Glutamatergic neuron (in vitro differentiated cells): Measurements from ENCODE around the gene TFDP1. TPM values are rescaled to one million over a fixed set of nuclear protein-coding genes. Genes with fewer than 3 reads are reported as not detected.

ENCODE experiments used
- DNase-seq: peaks from one replicate; pipeline ENCODE4 v3.0.0; 2022
- H3K27ac Mint-ChIP-seq: one replicate; pipeline ENCODE4 v1.8.0; 2020; ENCODE audit warnings: mild to moderate bottlenecking, mixed read lengths, inconsistent platforms; ENCODE audit not compliant: unreplicated experiment
- H3K27me3 Mint-ChIP-seq: one replicate; pipeline ENCODE4 v1.8.0; 2020; ENCODE audit warnings: mild to moderate bottlenecking, moderate library complexity, mixed read lengths, inconsistent platforms; ENCODE audit not compliant: unreplicated experiment
- H3K36me3 Mint-ChIP-seq: one replicate; pipeline ENCODE4 v1.8.0; 2020; ENCODE audit warnings: mild to moderate bottlenecking, mixed read lengths, inconsistent platforms; ENCODE audit not compliant: unreplicated experiment
- H3K4me1 Mint-ChIP-seq: one replicate; pipeline ENCODE4 v1.8.0; 2020; ENCODE audit warnings: mild to moderate bottlenecking, low read depth, mixed read lengths, inconsistent platforms; ENCODE audit not compliant: unreplicated experiment
- H3K4me3 Mint-ChIP-seq: one replicate; pipeline ENCODE4 v1.8.0; 2020; ENCODE audit warnings: mild to moderate bottlenecking, mixed read lengths, inconsistent platforms; ENCODE audit not compliant: unreplicated experiment
- H3K9me3 Mint-ChIP-seq: one replicate; pipeline ENCODE4 v1.8.0; 2020; ENCODE audit warnings: mild to moderate bottlenecking, moderate library complexity, mixed read lengths, inconsistent platforms; ENCODE audit not compliant: unreplicated experiment
- CTCF ChIP-seq: fragments of 200-600 bp; sonication (generic); IDR thresholded peaks from one replicate; pipeline ENCODE4 v1.5.0; 2021; ENCODE audit not compliant: partially characterized antibody, unreplicated experiment
- total RNA-seq: library from RNA; stranded (reverse); fragmentation: NEBNext Ultra II Directional; extraction: Animal tissue kit (Norgen Biotek cat#: 25700); gene quantifications from one replicate; pipeline ENCODE4 v1.2.1, GENCODE V29; 2021; ENCODE audit not compliant: unreplicated experiment

The TFDP1 gene
- total RNA-seq, 1 donor from 2014 or later = 62.0 TPM

GRCh38 chr13:113558461-113558860 lies 26.1 kb upstream of the TFDP1 start:
- no peak for TF ChIP-seq CTCF
- Mint-ChIP-seq H3K27ac (no peak overlapping the region), H3K36me3 (no peaks in the 10 kb centered on the region), H3K4me1 (peaks cover 4% of the 10 kb centered on the region), H3K9me3 (peaks cover 8% of the 10 kb centered on the region), H3K4me3 (no peak overlapping the region), H3K27me3 (peaks cover 7% of the 10 kb centered on the region)
- no peak for DNase-seq

GRCh38 chr13:113559061-113559460 lies 25.5 kb upstream of the TFDP1 start:
- Mint-ChIP-seq H3K36me3 (no peaks in the 10 kb centered on the region), H3K4me3 (no peak overlapping the region), H3K9me3 (peaks cover 8% of the 10 kb centered on the region), H3K27me3 (peaks cover 7% of the 10 kb centered on the region), H3K4me1 (peaks cover 4% of the 10 kb centered on the region), H3K27ac (no peak overlapping the region)
- TF ChIP-seq CTCF = no peak
- DNase-seq = no peak

GRCh38 chr13:113559901-113560644 lies 24.5 kb upstream of the TFDP1 start:
- H3K9me3 Mint-ChIP-seq = peaks cover 7% of the 10 kb centered on the region
- H3K4me1 Mint-ChIP-seq = peaks cover 4% of the 10 kb centered on the region
- H3K27ac Mint-ChIP-seq = no peak overlapping the region
- H3K27me3 Mint-ChIP-seq = peaks cover 7% of the 10 kb centered on the region
- no peak for DNase-seq
- H3K4me3 Mint-ChIP-seq = no peak overlapping the region
- TF ChIP-seq CTCF = no peak
- H3K36me3 Mint-ChIP-seq = no peaks in the 10 kb centered on the region

DNA sequence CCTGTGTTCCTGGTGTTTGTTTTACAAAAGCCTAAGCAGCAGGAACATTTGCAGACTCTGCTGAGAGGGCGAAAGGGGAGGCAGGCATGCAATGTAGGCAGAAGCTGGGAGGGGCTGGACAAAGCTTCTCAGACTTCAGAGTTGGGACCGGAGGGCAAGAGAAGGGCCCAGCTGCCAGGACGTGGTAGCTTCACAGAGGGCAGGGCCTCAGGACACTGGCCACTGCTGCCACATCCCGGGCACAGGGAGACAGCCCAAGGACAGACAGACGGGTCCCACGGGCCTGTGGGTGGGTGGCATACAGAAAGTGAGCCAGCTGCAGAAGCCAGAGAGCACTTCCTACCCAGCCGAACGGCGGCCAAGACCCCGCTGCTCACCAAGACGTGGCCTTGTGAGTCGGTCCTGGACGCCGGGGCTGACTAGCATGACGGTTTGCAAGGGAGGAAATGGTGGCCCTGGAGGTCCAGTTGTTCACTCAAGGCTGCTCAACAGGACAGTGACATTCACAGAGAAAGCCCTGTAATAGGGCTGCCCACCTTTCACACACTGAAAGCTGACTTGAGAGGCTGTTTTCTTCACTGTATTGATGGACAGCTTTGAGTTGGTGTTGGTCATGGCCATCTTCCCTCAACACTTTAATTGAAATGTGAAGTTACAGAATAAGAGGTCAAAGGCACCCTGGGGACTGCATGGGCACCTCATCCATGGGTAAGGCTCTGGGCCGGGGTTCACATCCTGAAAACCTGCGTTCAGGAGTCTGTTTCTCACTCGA lies 23.7 kb upstream of the TFDP1 start:
- H3K4me3 Mint-ChIP-seq = no peak overlapping the region
- TF ChIP-seq CTCF = no peak
- no peak for DNase-seq
- peaks cover 7% of the 10 kb centered on the region for H3K27me3 Mint-ChIP-seq
- peaks cover 4% of the 10 kb centered on the region for H3K4me1 Mint-ChIP-seq
- no peak overlapping the region for H3K27ac Mint-ChIP-seq
- no peaks in the 10 kb centered on the region for H3K36me3 Mint-ChIP-seq
- peaks cover 7% of the 10 kb centered on the region for H3K9me3 Mint-ChIP-seq
